CD14-positive monocyte (primary cell): ENCODE results near the gene ELAC1. TPM values are rescaled to one million over a fixed set of nuclear protein-coding genes. Genes with fewer than 3 reads are reported as not detected.
A peak's percentile ranks its signal among the peaks of the same experiment; 100 is the strongest.

Source experiments
- DNase-seq, 3 donors: peaks; one replicate each; pipeline ENCODE4 v3.0.0-alpha.2; 2011 to 2022
- H2AFZ ChIP-seq: 2 replicates; pipeline ENCODE4 v1.6.0; 2012; ENCODE audit warnings: mild to moderate bottlenecking, low read depth, low read length, inconsistent platforms; ENCODE audit not compliant: insufficient read depth, poor library complexity, severe bottlenecking
- H3K27ac ChIP-seq, 2 donors: 1 replicate in 1 of 2; 2 replicates in 1 of 2; pipeline ENCODE4 v1.5.1; 2012 to 2013; ENCODE audit warnings: low read length in 2 of 2, control low read depth in 1 of 2, inconsistent platforms in 1 of 2, low read depth in 1 of 2, mild to moderate bottlenecking in 1 of 2
- H3K27me3 ChIP-seq, 2 donors: one replicate each; pipeline versions ENCODE4 v1.6.0 to v1.6.1; 2011 to 2013; ENCODE audit warnings: low read length in 2 of 2; ENCODE audit not compliant: control insufficient read depth in 2 of 2, insufficient read depth in 2 of 2
- H3K36me3 ChIP-seq, 2 donors: replicated peaks in 1 of 2; 1 replicate in 1 of 2; 2 replicates in 1 of 2; pipeline versions ENCODE4 v1.5.1 to v1.6.1; 2012 to 2013; ENCODE audit warnings: low read length in 2 of 2, control low read depth in 1 of 2, inconsistent platforms in 1 of 2, mild to moderate bottlenecking in 1 of 2; ENCODE audit not compliant: insufficient read depth in 2 of 2, control insufficient read depth in 1 of 2
- H3K4me1 ChIP-seq, 2 donors: 1 replicate in 1 of 2; 2 replicates in 1 of 2; pipeline versions ENCODE4 v1.5.1 to v1.6.1; 2012 to 2013; ENCODE audit warnings: low read length in 2 of 2, control low read depth in 1 of 2, inconsistent platforms in 1 of 2, mild to moderate bottlenecking in 1 of 2, moderate library complexity in 1 of 2; ENCODE audit not compliant: insufficient read depth in 2 of 2, control insufficient read depth in 1 of 2
- H3K4me2 ChIP-seq: replicated peaks from 2 replicates; pipeline ENCODE3; 2012; ENCODE audit warnings: low read length, moderate library complexity, mild to moderate bottlenecking; ENCODE audit not compliant: poor library complexity, severe bottlenecking; ENCODE audit errors: extremely low read depth
- H3K4me3 ChIP-seq, 3 experiments: fragments of 200-600 bp in 1 of 3; sonication (generic) in 1 of 3; replicated peaks in 1 of 3; 1 replicate in 2 of 3; 2 replicates in 1 of 3; pipeline ENCODE4 v1.5.1; 2011 to 2013; ENCODE audit warnings: low read length in 3 of 3, mild to moderate bottlenecking in 3 of 3, control low read depth in 2 of 3, low read depth in 2 of 3, inconsistent platforms in 1 of 3, moderate library complexity in 1 of 3
- H3K79me2 ChIP-seq: 2 replicates; pipeline ENCODE4 v1.6.0; 2012; ENCODE audit warnings: mild to moderate bottlenecking, control low read depth, inconsistent platforms, low read length, moderate library complexity; ENCODE audit not compliant: insufficient read depth
- H3K9ac ChIP-seq: 2 replicates; pipeline ENCODE4 v1.6.0; 2017; ENCODE audit warnings: low read length, mild to moderate bottlenecking; ENCODE audit not compliant: insufficient read depth, poor library complexity, severe bottlenecking
- H3K9me3 ChIP-seq, 2 donors: replicated peaks in 1 of 2; 1 replicate in 1 of 2; 2 replicates in 1 of 2; pipeline versions ENCODE4 v1.5.1 to v1.6.1; 2012 to 2013; ENCODE audit warnings: low read length in 2 of 2, control low read depth in 1 of 2; ENCODE audit not compliant: control insufficient read depth in 1 of 2, insufficient read depth in 1 of 2
- H4K20me1 ChIP-seq: 2 replicates; pipeline ENCODE4 v1.6.0; 2012; ENCODE audit warnings: mild to moderate bottlenecking, low read length, control low read depth, moderate library complexity; ENCODE audit not compliant: insufficient read depth
- H3K27ac Mint-ChIP-seq, 7 donors: one replicate each; pipeline ENCODE4 v1.8.0; 2020; ENCODE audit warnings: mild to moderate bottlenecking in 7 of 7, mixed read lengths in 7 of 7, moderate library complexity in 6 of 7, inconsistent platforms in 2 of 7
- H3K27me3 Mint-ChIP-seq, 3 donors: one replicate each; pipeline ENCODE4 v1.8.0; 2021 to 2022; ENCODE audit warnings: low read depth in 3 of 3, mild to moderate bottlenecking in 3 of 3, mixed read lengths in 3 of 3, moderate library complexity in 3 of 3, inconsistent platforms in 1 of 3
- H3K36me3 Mint-ChIP-seq, 2 donors: one replicate each; pipeline ENCODE4 v1.8.0; 2020; ENCODE audit warnings: mixed read lengths in 2 of 2, inconsistent platforms in 1 of 2, mild to moderate bottlenecking in 1 of 2
- H3K4me1 Mint-ChIP-seq: one replicate; pipeline ENCODE4 v1.8.0; 2020; ENCODE audit warnings: mild to moderate bottlenecking, mixed read lengths
- H3K4me3 Mint-ChIP-seq, 2 donors: one replicate each; pipeline ENCODE4 v1.8.0; 2020; ENCODE audit warnings: mild to moderate bottlenecking in 2 of 2, mixed read lengths in 2 of 2, moderate library complexity in 1 of 2
- H3K9me3 Mint-ChIP-seq, 7 donors: one replicate each; pipeline ENCODE4 v1.8.0; 2020 to 2022; ENCODE audit warnings: mixed read lengths in 7 of 7, mild to moderate bottlenecking in 6 of 7, moderate library complexity in 6 of 7, inconsistent platforms in 2 of 7
- WGBS: methylation state at CpG from one replicate; pipeline ENCODE4 v1.1.5; 2013; ENCODE audit warnings: missing lambda C conversion rate; ENCODE audit not compliant: insufficient coverage; 5-methylcytosine and 5-hydroxymethylcytosine counted together
- intact Hi-C, 2 donors: fragments of 100-400 bp; cut with micrococcal nuclease; formaldehyde crosslinking; loops; one replicate each; pipeline versions ENCODE4 v1.15.0 to v1.15.1; 2023
- polyA plus RNA-seq, 3 donors: library from polyadenylated mRNA; depleted of rRNA in 1 of 3; unstranded in 2 of 3; stranded (reverse) in 1 of 3; fragments of 300-500 nt in 2 of 3; fragments of >200 nt in 1 of 3; fragmentation: Illumina TruSeq in 2 of 3; gene quantifications; 1 replicate in 2 of 3; 2 replicates in 1 of 3; pipeline ENCODE4 v1.2.3, GENCODE V29; 2012 to 2021
- TF ChIP-seq, protein P1 (sequence below): fragments of 200-600 bp; IDR thresholded peaks from one replicate; pipeline ENCODE4 v1.8.0; 2022; ENCODE audit warnings: antibody characterized with exemption, mild to moderate bottlenecking

The ELAC1 gene
- polyA plus RNA-seq, 3 donors = 2.6 to 11.5 (median 4.5) TPM

DNA sequence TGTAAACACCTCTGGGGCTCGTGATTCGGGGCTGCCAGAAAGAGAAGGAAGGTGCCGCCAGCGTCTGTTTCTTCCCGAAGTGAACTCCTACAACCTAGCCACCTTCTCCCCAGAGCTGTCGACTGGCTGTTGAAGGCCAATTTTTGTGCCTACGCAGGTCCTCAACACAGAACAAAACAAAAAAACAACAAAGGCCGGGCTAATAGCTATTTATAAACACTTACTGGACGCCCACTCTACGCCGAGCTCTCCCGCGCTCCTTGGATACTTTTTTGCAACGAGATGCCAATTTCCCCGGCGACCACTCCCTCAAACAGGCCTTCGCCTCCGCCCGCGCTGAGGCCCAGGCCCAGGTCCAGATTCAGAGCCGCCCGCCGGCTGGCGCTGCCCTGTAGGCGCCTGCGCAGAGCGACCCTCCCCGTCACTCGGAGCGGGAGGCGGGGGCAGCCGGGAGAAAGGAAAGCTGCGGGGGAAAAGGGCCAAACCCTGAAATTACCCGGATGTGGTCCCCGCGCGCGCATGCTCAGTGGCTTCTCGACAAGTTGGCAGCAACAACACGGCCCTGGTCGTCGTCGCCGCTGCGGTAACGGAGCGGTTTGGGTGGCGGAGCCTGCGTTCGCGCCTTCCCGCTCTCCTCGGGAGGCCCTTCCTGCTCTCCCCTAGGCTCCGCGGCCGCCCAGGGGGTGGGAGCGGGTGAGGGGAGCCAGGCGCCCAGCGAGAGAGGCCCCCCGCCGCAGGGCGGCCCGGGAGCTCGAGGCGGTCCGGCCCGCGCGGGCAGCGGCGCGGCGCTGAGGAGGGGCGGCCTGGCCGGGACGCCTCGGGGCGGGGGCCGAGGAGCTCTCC, 62.1 kb downstream of the ELAC1 start, which contains the start of gene SMAD4:
Gene SMAD4, plus strand, starts transcription at position 520 of the 843 bp plus-strand sequence. CDS start 16,834 bp downstream, outside the sequence.
- no peaks in the 10 kb centered on the region for H3K36me3 ChIP-seq
- H3K4me1 ChIP-seq = peaks cover 41 to 54% of the 10 kb centered on the region in 2 donors
- H3K27ac Mint-ChIP-seq = peak within 1 kb of the TSS; percentile 96 to 99 (median 98)
- peaks cover 54% of the 10 kb centered on the region for H3K79me2 ChIP-seq
- H3K9me3 ChIP-seq = no peaks in the 10 kb centered on the region
- H3K9me3 Mint-ChIP-seq = peaks cover 0 to 1% (median 0%) of the 10 kb centered on the region in 7 donors
- H3K27ac ChIP-seq = peak within 1 kb of the TSS; percentile 82 to 89
- H4K20me1 ChIP-seq = peaks cover 42% of the 10 kb centered on the region
- peak within 1 kb of the TSS; percentile 89 to 99 for H3K4me3 Mint-ChIP-seq
- H3K4me2 ChIP-seq = peak within 1 kb of the TSS; percentile 77
- DNase-seq = peak; percentile 91 to 95 (median 95)
- peaks cover 48% of the 10 kb centered on the region for H3K4me1 Mint-ChIP-seq
- intact Hi-C loops = loop anchor here (5.0 to 10.0 kb wide), 3 partner anchors 63 to 225 kb away; partner anchors contain the start of genes ELAC1 (in 1 of the 2) and ME2 (in 1 of the 2)
- no peaks in the 10 kb centered on the region for H3K27me3 Mint-ChIP-seq
- under 1% methylated on average over 77 of the region's 79 CpGs for WGBS
- H3K9ac ChIP-seq = peak within 1 kb of the TSS; percentile 86
- H3K36me3 Mint-ChIP-seq = peaks cover 15 to 22% of the 10 kb centered on the region in 2 donors
- no peaks in the 10 kb centered on the region for H3K27me3 ChIP-seq
- H3K4me3 ChIP-seq = peak within 1 kb of the TSS; percentile 75 to 89 (median 78)
- TF ChIP-seq, protein P1, sequence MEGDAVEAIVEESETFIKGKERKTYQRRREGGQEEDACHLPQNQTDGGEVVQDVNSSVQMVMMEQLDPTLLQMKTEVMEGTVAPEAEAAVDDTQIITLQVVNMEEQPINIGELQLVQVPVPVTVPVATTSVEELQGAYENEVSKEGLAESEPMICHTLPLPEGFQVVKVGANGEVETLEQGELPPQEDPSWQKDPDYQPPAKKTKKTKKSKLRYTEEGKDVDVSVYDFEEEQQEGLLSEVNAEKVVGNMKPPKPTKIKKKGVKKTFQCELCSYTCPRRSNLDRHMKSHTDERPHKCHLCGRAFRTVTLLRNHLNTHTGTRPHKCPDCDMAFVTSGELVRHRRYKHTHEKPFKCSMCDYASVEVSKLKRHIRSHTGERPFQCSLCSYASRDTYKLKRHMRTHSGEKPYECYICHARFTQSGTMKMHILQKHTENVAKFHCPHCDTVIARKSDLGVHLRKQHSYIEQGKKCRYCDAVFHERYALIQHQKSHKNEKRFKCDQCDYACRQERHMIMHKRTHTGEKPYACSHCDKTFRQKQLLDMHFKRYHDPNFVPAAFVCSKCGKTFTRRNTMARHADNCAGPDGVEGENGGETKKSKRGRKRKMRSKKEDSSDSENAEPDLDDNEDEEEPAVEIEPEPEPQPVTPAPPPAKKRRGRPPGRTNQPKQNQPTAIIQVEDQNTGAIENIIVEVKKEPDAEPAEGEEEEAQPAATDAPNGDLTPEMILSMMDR = no peak
- H2AFZ ChIP-seq = peak within 1 kb of the TSS; percentile 86

DNA sequence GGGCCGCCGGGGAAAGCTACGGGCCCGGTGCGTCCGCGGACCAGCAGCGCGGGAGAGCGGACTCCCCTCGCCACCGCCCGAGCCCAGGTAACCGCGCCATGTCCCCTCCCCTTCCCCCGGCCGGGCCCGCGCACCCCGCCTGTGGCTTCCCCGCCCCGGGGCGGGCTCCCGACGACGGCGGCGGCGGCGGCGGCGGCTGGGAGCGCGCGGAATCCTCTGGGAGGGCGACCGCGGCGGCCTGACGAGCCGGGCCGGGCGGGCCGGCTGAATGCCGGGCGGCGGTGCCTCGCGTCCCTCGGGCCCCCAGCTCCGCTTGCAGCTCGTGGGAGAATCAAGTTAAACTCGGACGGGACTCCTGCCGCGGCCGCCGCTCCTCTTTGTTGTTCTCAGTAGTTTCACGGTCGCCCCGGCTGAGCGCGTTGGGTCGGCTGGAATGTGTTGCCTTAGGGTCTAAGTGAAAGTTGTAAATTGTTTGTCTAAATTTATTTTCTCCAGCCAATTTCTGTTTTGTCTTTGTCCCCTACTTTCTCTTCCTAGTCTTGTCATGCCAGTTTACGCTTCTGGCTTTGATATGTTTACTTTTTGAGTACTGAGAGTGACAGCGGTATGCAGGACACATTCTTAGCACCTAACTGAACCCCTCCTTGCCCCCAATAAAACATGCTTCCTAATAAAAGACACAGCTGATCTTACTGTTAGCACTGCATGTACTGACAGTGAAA, 62.9 kb downstream of the ELAC1 start:
- intact Hi-C loops = loop anchor here (5.0 to 10.0 kb wide), 3 partner anchors 63 to 226 kb away; partner anchors contain the start of genes ELAC1 (in 1 of the 2) and ME2 (in 1 of the 2)
- Histone ChIP-seq H3K4me1 (peaks cover 36 to 47% of the 10 kb centered on the region in 2 donors), H3K4me3 (peak overlapping the region; percentile 75 to 89 (median 78)), H3K79me2 (peaks cover 62% of the 10 kb centered on the region), H3K27me3 (no peaks in the 10 kb centered on the region), H3K27ac (peak overlapping the region; percentile 82 to 89), H2AFZ (peak overlapping the region; percentile 86), H3K9me3 (no peaks in the 10 kb centered on the region), H3K36me3 (no peaks in the 10 kb centered on the region), H3K9ac (peak overlapping the region; percentile 86), H4K20me1 (peaks cover 49% of the 10 kb centered on the region), H3K4me2 (peak overlapping the region; percentile 77)
- WGBS = under 1% methylated on average over 58 of the region's 66 CpGs
- peak; percentile 23 to 55 (median 32) for DNase-seq
- H3K36me3 Mint-ChIP-seq = peaks cover 15 to 22% of the 10 kb centered on the region in 2 donors
- H3K27me3 Mint-ChIP-seq = no peaks in the 10 kb centered on the region
- H3K4me3 Mint-ChIP-seq = peak overlapping the region; percentile 89 to 99
- H3K9me3 Mint-ChIP-seq = peaks cover 0 to 1% (median 0%) of the 10 kb centered on the region in 7 donors
- peak overlapping the region; percentile 89 to 96 (median 92) for H3K27ac Mint-ChIP-seq
- TF ChIP-seq, protein P1 = no peak
- H3K4me1 Mint-ChIP-seq = peaks cover 55% of the 10 kb centered on the region
